ENCODE measurements around the gene CLEC4F.

GRCh38 chr2:70797506-70797905, 22.9 kb downstream of the CLEC4F start:
- TF ChIP-seq POLR2A (IDR thresholded peaks at IDR 0.05) (no peak), CTCF (IDR thresholded peaks at IDR 0.05) (no peak)

Data from Peyer's patch (tissue), 4 donors.